ENCODE data around the gene RER1. TPM values are rescaled to one million over a fixed set of nuclear protein-coding genes. Genes with fewer than 3 reads are reported as not detected.

The RER1 gene
- total RNA-seq, 1 donor from 2014 or later = 93.0 TPM

- Mint-ChIP-seq H3K36me3 (ENCODE audit: unreplicated experiment) (peaks cover 5% of the 10 kb centered on the region), H3K9me3 (ENCODE audit: unreplicated experiment) (peaks cover 2% of the 10 kb centered on the region), H3K27me3 (ENCODE audit: unreplicated experiment) (no peaks in the 10 kb centered on the region), H3K4me3 (ENCODE audit: unreplicated experiment) (no peak overlapping the region), H3K27ac (ENCODE audit: unreplicated experiment) (no peak overlapping the region), H3K4me1 (ENCODE audit: low read depth, unreplicated experiment) (no peaks in the 10 kb centered on the region)
- no peak for TF ChIP-seq CTCF (IDR thresholded peaks at IDR 0.05; ENCODE audit: partially characterized antibody, unreplicated experiment)
- DNase-seq = peak; percentile 13
Observed at GRCh38 chr1:2356911-2357845, 34.5 kb upstream of the RER1 start.

- Mint-ChIP-seq H3K36me3 (ENCODE audit: unreplicated experiment) (peaks cover 7% of the 10 kb centered on the region), H3K27me3 (ENCODE audit: unreplicated experiment) (no peaks in the 10 kb centered on the region), H3K4me1 (ENCODE audit: low read depth, unreplicated experiment) (no peaks in the 10 kb centered on the region), H3K4me3 (ENCODE audit: unreplicated experiment) (no peak overlapping the region), H3K9me3 (ENCODE audit: unreplicated experiment) (peaks cover 2% of the 10 kb centered on the region), H3K27ac (ENCODE audit: unreplicated experiment) (no peak overlapping the region)
- TF ChIP-seq CTCF (IDR thresholded peaks at IDR 0.05; ENCODE audit: partially characterized antibody, unreplicated experiment) = no peak
- peak; percentile 9 for DNase-seq
Observed at GRCh38 chr1:2358072-2358471, 33.6 kb upstream of the RER1 start.

GRCh38 chr1:2358651-2359640 is 32.7 kb upstream of the RER1 start:
- H3K4me3 Mint-ChIP-seq (ENCODE audit: unreplicated experiment) = no peak overlapping the region

GRCh38 chr1:2360588-2361364 is 30.9 kb upstream of the RER1 start:
- Mint-ChIP-seq H3K27ac (ENCODE audit: unreplicated experiment) (no peak overlapping the region), H3K9me3 (ENCODE audit: unreplicated experiment) (peaks cover 6% of the 10 kb centered on the region), H3K4me1 (ENCODE audit: low read depth, unreplicated experiment) (no peaks in the 10 kb centered on the region), H3K27me3 (ENCODE audit: unreplicated experiment) (no peaks in the 10 kb centered on the region), H3K36me3 (ENCODE audit: unreplicated experiment) (peaks cover 12% of the 10 kb centered on the region), H3K4me3 (ENCODE audit: unreplicated experiment) (no peak overlapping the region)
- no peak for DNase-seq
- no peak for TF ChIP-seq CTCF (IDR thresholded peaks at IDR 0.05; ENCODE audit: partially characterized antibody, unreplicated experiment)

More at GRCh38 chr1:2358651-2359640, 32.7 kb upstream of the RER1 start:
- Mint-ChIP-seq H3K27ac (ENCODE audit: unreplicated experiment) (no peak overlapping the region), H3K9me3 (ENCODE audit: unreplicated experiment) (peaks cover 5% of the 10 kb centered on the region), H3K36me3 (ENCODE audit: unreplicated experiment) (peaks cover 11% of the 10 kb centered on the region), H3K27me3 (ENCODE audit: unreplicated experiment) (no peaks in the 10 kb centered on the region), H3K4me1 (ENCODE audit: low read depth, unreplicated experiment) (no peaks in the 10 kb centered on the region)
- TF ChIP-seq CTCF (IDR thresholded peaks at IDR 0.05; ENCODE audit: partially characterized antibody, unreplicated experiment) = no peak
- DNase-seq = peak; percentile 7

Data from glutamatergic neuron (in vitro differentiated cells).